ENCODE results near the gene TMEM140.
A peak's percentile ranks its signal among the peaks of the same experiment; 100 is the strongest.

TMEM140 gene

GRCh38 chr7:135208102-135208793 is 60.4 kb downstream of the TMEM140 start:
- ChIA-PET POLR2A (no interaction called here), CTCF (interaction anchor here (1.0 kb wide), 1 partner anchor 776 kb away, joined by 3 read pairs; no protein-coding TSS in a partner anchor)
- no peak for TF ChIP-seq BHLHE40 (IDR thresholded peaks at IDR 0.05; ENCODE audit: borderline replicate concordance)
- TF ChIP-seq NFRKB (IDR thresholded peaks at IDR 0.05), result no peak
- no peak for TF ChIP-seq SUZ12 (IDR thresholded peaks at IDR 0.05)
- TF ChIP-seq FOXA1 (IDR thresholded peaks at IDR 0.05), result no peak
- TF ChIP-seq TARDBP (IDR thresholded peaks at IDR 0.05), result no peak
- TF ChIP-seq FOXM1 (IDR thresholded peaks at IDR 0.05; ENCODE audit: borderline replicate concordance), result no peak
- TF ChIP-seq PKNOX1 (IDR thresholded peaks at IDR 0.05), result peak; percentile 93
- TF ChIP-seq LEF1 (IDR thresholded peaks at IDR 0.05; ENCODE audit: borderline replicate concordance), result no peak
- DNase-seq (ENCODE audit: extremely low spot score), result no peak

GRCh38 chr7:135209225-135209834 is 61.5 kb downstream of the TMEM140 start:
- TF ChIP-seq BHLHE40 (IDR thresholded peaks at IDR 0.05; ENCODE audit: borderline replicate concordance), result no peak
- no peak for TF ChIP-seq PKNOX1 (IDR thresholded peaks at IDR 0.05)
- TF ChIP-seq ELF4 (IDR thresholded peaks at IDR 0.05), result no peak
- no peak for TF ChIP-seq SUZ12 (IDR thresholded peaks at IDR 0.05)
- TF ChIP-seq TARDBP (IDR thresholded peaks at IDR 0.05), result no peak
- TF ChIP-seq LEF1 (IDR thresholded peaks at IDR 0.05; ENCODE audit: borderline replicate concordance), result no peak
- no peak for TF ChIP-seq L3MBTL2 (conservative IDR thresholded peaks at IDR 0.05)
- no peak for TF ChIP-seq CTBP1 (IDR thresholded peaks at IDR 0.05; ENCODE audit: borderline replicate concordance)
- TF ChIP-seq ARNT (IDR thresholded peaks at IDR 0.05), result no peak
- TF ChIP-seq ZNF384 (IDR thresholded peaks at IDR 0.05), result no peak
- TF ChIP-seq HDGF (IDR thresholded peaks at IDR 0.05; ENCODE audit: borderline replicate concordance), result no peak
- TF ChIP-seq SP1 (IDR thresholded peaks at IDR 0.05), result no peak
- no peak for TF ChIP-seq NFRKB (IDR thresholded peaks at IDR 0.05)
- TF ChIP-seq FOXA1 (IDR thresholded peaks at IDR 0.05), result no peak
- no peak for TF ChIP-seq FOXK2 (IDR thresholded peaks at IDR 0.05)
- TF ChIP-seq FOXM1 (IDR thresholded peaks at IDR 0.05; ENCODE audit: borderline replicate concordance), result no peak
- no peak for DNase-seq (ENCODE audit: extremely low spot score)
- CTCF ChIA-PET, result no interaction called here
- POLR2A ChIA-PET, result interaction anchor here (1.0 to 2.7 kb wide), 2 partner anchors 8 to 223 kb away, joined by 4 to 12 read pairs; partner anchors contain the start of gene AGBL3

GRCh38 chr7:135210888-135211178 is 63.0 kb downstream of the TMEM140 start:
- no peak for TF ChIP-seq SUZ12 (IDR thresholded peaks at IDR 0.05)
- TF ChIP-seq TARDBP (IDR thresholded peaks at IDR 0.05), result no peak
- ChIA-PET CTCF (interaction anchor here (1.4 kb wide), 1 partner anchor 64 kb away, joined by 3 read pairs; no protein-coding TSS in a partner anchor), POLR2A (interaction anchor here (0.6 to 2.7 kb wide), 8 partner anchors 8 to 778 kb away, joined by 3 to 12 read pairs (median 3); partner anchors contain the start of genes AGBL3 and CYREN)
- DNase-seq (ENCODE audit: extremely low spot score), result no peak

GRCh38 chr7:135211179-135211945 is 63.5 kb downstream of the TMEM140 start, which contains the start of gene WDR91:
WDR91 (minus strand) TSS chr7:135211526; CDS start chr7:135211502, 24 bp downstream.
- ChIA-PET CTCF (interaction anchor here (0.6 to 1.4 kb wide), 2 partner anchors 63 to 144 kb away, joined by 3 read pairs; no protein-coding TSS in a partner anchor), POLR2A (interaction anchor here (0.6 to 2.7 kb wide), 7 partner anchors 9 to 779 kb away, joined by 3 to 12 read pairs (median 3); partner anchors contain the start of genes AGBL3 and CYREN)

More at GRCh38 chr7:135211179-135211945, 63.5 kb downstream of the TMEM140 start, which contains the start of gene WDR91:
- peak; percentile 100 for DNase-seq (ENCODE audit: extremely low spot score)
- TF ChIP-seq HDGF (IDR thresholded peaks at IDR 0.05; ENCODE audit: borderline replicate concordance) (no peak), CTBP1 (IDR thresholded peaks at IDR 0.05; ENCODE audit: borderline replicate concordance) (no peak), L3MBTL2 (conservative IDR thresholded peaks at IDR 0.05) (no peak), SUZ12 (IDR thresholded peaks at IDR 0.05) (no peak), ELF4 (IDR thresholded peaks at IDR 0.05) (no peak), LEF1 (IDR thresholded peaks at IDR 0.05; ENCODE audit: borderline replicate concordance) (no peak), PKNOX1 (IDR thresholded peaks at IDR 0.05) (no peak)

All from HEK293T (cell line).